Cardiac muscle cell (in vitro differentiated cells and primary cell): ENCODE results near the gene SCNN1G. TPM values are rescaled to one million over a fixed set of nuclear protein-coding genes. Genes with fewer than 3 reads are reported as not detected.

Source experiments
- DNase-seq, 2 donors: peaks; one replicate each; pipeline versions ENCODE4 v3.0.0 to v3.0.0-alpha.2; 2010 to 2017; ENCODE audit warnings: low read depth in 1 of 2, low spot score in 1 of 2
- H3K27ac ChIP-seq: fragments of 200-600 bp; sonication (generic); 2 replicates; pipeline ENCODE4 v1.5.1; 2016
- H3K27me3 ChIP-seq: fragments of 200-600 bp; sonication (generic); 2 replicates; pipeline ENCODE4 v1.6.0; 2016; ENCODE audit warnings: control low read depth
- H3K36me3 ChIP-seq: fragments of 200-600 bp; sonication (generic); 2 replicates; pipeline ENCODE4 v1.5.1; 2016; ENCODE audit warnings: control low read depth
- H3K4me1 ChIP-seq: fragments of 200-600 bp; sonication (generic); 2 replicates; pipeline ENCODE4 v1.8.1; 2017; ENCODE audit warnings: low read depth, mild to moderate bottlenecking, mixed run types
- H3K4me3 ChIP-seq: fragments of 200-600 bp; sonication (generic); 2 replicates; pipeline ENCODE4 v1.5.1; 2016; ENCODE audit warnings: mild to moderate bottlenecking
- H3K9me3 ChIP-seq: fragments of 200-600 bp; sonication (generic); 2 replicates; pipeline ENCODE4 v1.5.1; 2017; ENCODE audit warnings: low read depth, mild to moderate bottlenecking, control low read depth
- CTCF ChIP-seq: IDR thresholded peaks from 2 replicates; pipeline ENCODE4 v1.5.1; 2012; ENCODE audit warnings: low read depth, mild to moderate bottlenecking, low read length
- polyA plus RNA-seq: library from polyadenylated mRNA; unstranded; fragments of >200 nt; fragmentation: Nextera tagmentation; extraction: Ambion mirVana; gene quantifications from 2 replicates; pipeline ENCODE4 v1.2.1, GENCODE V29; 2016
- total RNA-seq: library from RNA; depleted of rRNA; stranded (reverse); fragments of >200 nt; gene quantifications from 2 replicates; pipeline ENCODE4 v1.2.3, GENCODE V29; 2016

SCNN1G gene
- total and polyA plus RNA-seq, 2 experiments from 2014 or later, result not detected

GRCh38 chr16:23164736-23165135 is 17.8 kb upstream of the SCNN1G start:
- Histone ChIP-seq H3K36me3 (no peaks in the 10 kb centered on the region), H3K27me3 (no peaks in the 10 kb centered on the region), H3K4me1 (no peaks in the 10 kb centered on the region), H3K9me3 (no peaks in the 10 kb centered on the region), H3K4me3 (no peak overlapping the region), H3K27ac (no peak overlapping the region)
- DNase-seq, result no peak
- no peak for TF ChIP-seq CTCF

- no peaks in the 10 kb centered on the region for H3K27me3 ChIP-seq
- H3K4me1 ChIP-seq, result no peaks in the 10 kb centered on the region
- no peak overlapping the region for H3K27ac ChIP-seq
- no peak for TF ChIP-seq CTCF
- no peak overlapping the region for H3K4me3 ChIP-seq
- H3K9me3 ChIP-seq, result no peaks in the 10 kb centered on the region
- no peak for DNase-seq
- H3K36me3 ChIP-seq, result no peaks in the 10 kb centered on the region
Observed at GRCh38 chr16:23172583-23172982, 10.0 kb upstream of the SCNN1G start.

GRCh38 chr16:23172994-23173393 is 9.6 kb upstream of the SCNN1G start:
- Histone ChIP-seq H3K9me3 (no peaks in the 10 kb centered on the region), H3K4me1 (no peaks in the 10 kb centered on the region), H3K4me3 (no peak overlapping the region), H3K36me3 (no peaks in the 10 kb centered on the region), H3K27ac (no peak overlapping the region), H3K27me3 (no peaks in the 10 kb centered on the region)
- DNase-seq, result no peak
- no peak for TF ChIP-seq CTCF

- H3K27ac ChIP-seq, result no peak overlapping the region
- peak; percentile 19 to 65 for DNase-seq
- no peaks in the 10 kb centered on the region for H3K4me1 ChIP-seq
- no peak for TF ChIP-seq CTCF
- H3K4me3 ChIP-seq, result no peak overlapping the region
- no peaks in the 10 kb centered on the region for H3K36me3 ChIP-seq
- no peaks in the 10 kb centered on the region for H3K27me3 ChIP-seq
- H3K9me3 ChIP-seq, result no peaks in the 10 kb centered on the region
Observed at GRCh38 chr16:23174622-23175021, 7.9 kb upstream of the SCNN1G start.

GRCh38 chr16:23175651-23176050 is 6.9 kb upstream of the SCNN1G start:
- H3K36me3 ChIP-seq, result no peaks in the 10 kb centered on the region
- H3K27ac ChIP-seq, result no peak overlapping the region
- H3K27me3 ChIP-seq, result peaks cover 3% of the 10 kb centered on the region
- no peak overlapping the region for H3K4me3 ChIP-seq
- no peaks in the 10 kb centered on the region for H3K9me3 ChIP-seq
- no peak for DNase-seq
- H3K4me1 ChIP-seq, result no peaks in the 10 kb centered on the region
- TF ChIP-seq CTCF, result no peak

- Histone ChIP-seq H3K4me1 (no peaks in the 10 kb centered on the region), H3K27ac (no peak overlapping the region), H3K36me3 (no peaks in the 10 kb centered on the region), H3K9me3 (no peaks in the 10 kb centered on the region), H3K4me3 (no peak overlapping the region), H3K27me3 (peaks cover 58% of the 10 kb centered on the region)
- no peak for DNase-seq
- TF ChIP-seq CTCF, result no peak
Observed at GRCh38 chr16:23181506-23181905, 1.0 kb upstream of the SCNN1G start.
